CD4-positive, alpha-beta T cell (primary cell): ENCODE results near the gene MRPS7. TPM values are rescaled to one million over a fixed set of nuclear protein-coding genes. Genes with fewer than 3 reads are reported as not detected.

Source experiments
- ATAC-seq: fragments of 200-7000 bp; cut with Tn5 transposase; one replicate; pipeline ENCODE4 v1.10.0; 2022; ENCODE audit warnings: mild to moderate bottlenecking; ENCODE audit not compliant: poor library complexity
- CTCF ChIA-PET: fragments of 350-600 bp; sonication (Branson Sonifier 250); formaldehyde crosslinking; loops from one replicate; lab custom pipeline; 2021; ENCODE audit warnings: antibody characterized with exemption, inconsistent platforms; lab: Charles Lee
- POLR2A ChIA-PET: fragments of 350-600 bp; sonication (Branson Sonifier 250); formaldehyde crosslinking; loops from one replicate; lab custom pipeline; 2021; ENCODE audit warnings: antibody characterized with exemption, inconsistent platforms; lab: Charles Lee
- DNase-seq, 14 experiments: peaks; one replicate each; pipeline ENCODE4 v3.0.0-alpha.2; 2013 to 2020; ENCODE audit warnings: mixed read lengths in 2 of 14
- H3K27ac ChIP-seq, 2 donors: one replicate each; pipeline versions ENCODE4 v1.5.1 to v1.7.0; 2013; ENCODE audit warnings: low read length in 2 of 2, low read depth in 1 of 2, mild to moderate bottlenecking in 1 of 2
- H3K27me3 ChIP-seq, 2 experiments: 1 replicate in 1 of 2; 2 replicates in 1 of 2; pipeline versions ENCODE4 v1.6.1 to v1.7.0; 2013; ENCODE audit warnings: low read length in 2 of 2, control low read depth in 1 of 2, mild to moderate bottlenecking in 1 of 2, moderate library complexity in 1 of 2; ENCODE audit not compliant: insufficient read depth in 2 of 2, control insufficient read depth in 1 of 2
- H3K36me3 ChIP-seq: one replicate; pipeline ENCODE4 v1.6.1; 2013; ENCODE audit warnings: low read length, control low read depth; ENCODE audit not compliant: insufficient read depth
- H3K4me1 ChIP-seq: one replicate; pipeline ENCODE4 v1.6.1; 2013; ENCODE audit warnings: low read length, control low read depth; ENCODE audit not compliant: insufficient read depth
- H3K4me3 ChIP-seq: one replicate; pipeline ENCODE4 v1.5.1; 2013; ENCODE audit warnings: mild to moderate bottlenecking, low read length, moderate library complexity
- H3K9me3 ChIP-seq, 2 experiments: 1 replicate in 1 of 2; 2 replicates in 1 of 2; pipeline versions ENCODE4 v1.6.1 to v1.7.0; 2013; ENCODE audit warnings: low read length in 2 of 2, mild to moderate bottlenecking in 2 of 2, control low read depth in 1 of 2, moderate library complexity in 1 of 2; ENCODE audit not compliant: control insufficient read depth in 1 of 2, insufficient read depth in 1 of 2
- H3K27ac Mint-ChIP-seq: one replicate; pipeline ENCODE4 v1.8.0; 2020; ENCODE audit warnings: mixed read lengths
- H3K27me3 Mint-ChIP-seq: one replicate; pipeline ENCODE4 v1.8.0; 2021; ENCODE audit warnings: mixed read lengths
- H3K36me3 Mint-ChIP-seq: one replicate; pipeline ENCODE4 v1.8.0; 2021; ENCODE audit warnings: low read depth, mixed read lengths
- H3K4me1 Mint-ChIP-seq: one replicate; pipeline ENCODE4 v1.8.0; 2021; ENCODE audit warnings: low read depth, mixed read lengths
- H3K4me3 Mint-ChIP-seq: one replicate; pipeline ENCODE4 v1.8.0; 2020; ENCODE audit warnings: mild to moderate bottlenecking, mixed read lengths
- H3K9me3 Mint-ChIP-seq: one replicate; pipeline ENCODE4 v1.8.0; 2020; ENCODE audit warnings: mixed read lengths
- CTCF ChIP-seq: fragments of 200-600 bp; IDR thresholded peaks from one replicate; pipeline ENCODE4 v1.8.0; 2022; ENCODE audit warnings: antibody characterized with exemption, mild to moderate bottlenecking
- intact Hi-C, 2 experiments: fragments of 100-400 bp; cut with DNase I in 1 of 2; cut with micrococcal nuclease in 1 of 2; formaldehyde crosslinking; loops; one replicate each; pipeline versions ENCODE4 v1.15.1 to v1.9.0; 2023 to 2025; cut with DNase I, micrococcal nuclease
- total RNA-seq, 174 experiments: library from RNA in 2 of 174; stranded (reverse) in 2 of 174; gene quantifications; one replicate each; pipeline ENCODE4 v1.2.3 and lab custom pipeline; 2021 to 2026

The MRPS7 gene
- total RNA-seq, 2 experiments from 2014 or later: 33.2 to 35.2 TPM

- ChIA-PET CTCF (interaction anchor here (0.6 to 1.9 kb wide), 3 partner anchors 10 to 125 kb away, joined by 3 to 7 read pairs (median 3); no protein-coding TSS in a partner anchor), POLR2A (interaction anchor here (0.8 to 1.0 kb wide), 2 partner anchors 22 to 24 kb away, joined by 3 read pairs; partner anchors contain the start of gene GGA3)
- H3K36me3 ChIP-seq: peaks cover 90% of the 10 kb centered on the region
- H3K4me3 Mint-ChIP-seq: peak overlapping the region; percentile 12
- DNase-seq: peak; percentile 45 to 82 (median 54)
- peak overlapping the region in 1 of 2 donors; percentile 26 for H3K27ac ChIP-seq
- H3K27me3 Mint-ChIP-seq: no peaks in the 10 kb centered on the region
- H3K27me3 ChIP-seq: no peaks in the 10 kb centered on the region
- intact Hi-C loops: loop anchor here (1.0 kb wide), 2 partner anchors 124 to 174 kb away; no protein-coding TSS in a partner anchor
- H3K9me3 ChIP-seq: no peaks in the 10 kb centered on the region
- no peak overlapping the region for H3K4me3 ChIP-seq
- peaks cover 90% of the 10 kb centered on the region for H3K36me3 Mint-ChIP-seq
- ATAC-seq: peak; percentile 52
- H3K27ac Mint-ChIP-seq: peak overlapping the region; percentile 68
- peaks cover 18% of the 10 kb centered on the region for H3K4me1 Mint-ChIP-seq
- no peaks in the 10 kb centered on the region for H3K9me3 Mint-ChIP-seq
- peaks cover 47% of the 10 kb centered on the region for H3K4me1 ChIP-seq
- TF ChIP-seq CTCF: peak; percentile 71
These were observed 22.9 kb upstream of the MRPS7 start for GRCh38 chr17:75238684-75239191.

GRCh38 chr17:75239214-75239613 is 22.5 kb upstream of the MRPS7 start:
- ChIA-PET POLR2A (interaction anchor here (0.8 to 1.6 kb wide), 3 partner anchors 10 to 23 kb away, joined by 3 to 6 read pairs (median 3); partner anchors contain the start of gene GGA3), CTCF (interaction anchor here (0.6 to 1.9 kb wide), 3 partner anchors 10 to 125 kb away, joined by 3 to 7 read pairs (median 3); no protein-coding TSS in a partner anchor)
- H3K4me3 ChIP-seq: no peak overlapping the region
- peaks cover 23% of the 10 kb centered on the region for H3K4me1 Mint-ChIP-seq
- no peaks in the 10 kb centered on the region for H3K9me3 Mint-ChIP-seq
- H3K36me3 ChIP-seq: peaks cover 92% of the 10 kb centered on the region
- peaks cover 52% of the 10 kb centered on the region for H3K4me1 ChIP-seq
- H3K27me3 Mint-ChIP-seq: no peaks in the 10 kb centered on the region
- peaks cover 92% of the 10 kb centered on the region for H3K36me3 Mint-ChIP-seq
- DNase-seq: no peak
- TF ChIP-seq CTCF: no peak
- no peaks in the 10 kb centered on the region for H3K9me3 ChIP-seq
- ATAC-seq: no peak
- H3K27ac Mint-ChIP-seq: peak overlapping the region; percentile 68
- no peaks in the 10 kb centered on the region for H3K27me3 ChIP-seq
- H3K4me3 Mint-ChIP-seq: no peak overlapping the region
- H3K27ac ChIP-seq: peak overlapping the region in 1 of 2 donors; percentile 26
- intact Hi-C loops: no loop called here

- ChIA-PET POLR2A (interaction anchor here (0.8 to 1.6 kb wide), 3 partner anchors 9 to 126 kb away, joined by 3 to 6 read pairs (median 3); no protein-coding TSS in a partner anchor), CTCF (interaction anchor here (0.7 to 5.2 kb wide), 6 partner anchors 9 to 126 kb away, joined by 3 to 31 read pairs (median 6); partner anchors contain the start of genes GGA3, MIF4GD and MRPS7)
- no peaks in the 10 kb centered on the region for H3K27me3 ChIP-seq
- H3K4me1 ChIP-seq: peaks cover 59% of the 10 kb centered on the region
- no peaks in the 10 kb centered on the region for H3K27me3 Mint-ChIP-seq
- intact Hi-C loops: loop anchor here in 1 of 2 experiments (2.0 kb wide), 1 partner anchor 173 kb away; no protein-coding TSS in a partner anchor
- peak overlapping the region; percentile 61 for H3K27ac Mint-ChIP-seq
- H3K36me3 ChIP-seq: peaks cover 92% of the 10 kb centered on the region
- peaks cover 92% of the 10 kb centered on the region for H3K36me3 Mint-ChIP-seq
- H3K27ac ChIP-seq: no peak overlapping the region
- no peak for TF ChIP-seq CTCF
- no peak overlapping the region for H3K4me3 ChIP-seq
- H3K4me3 Mint-ChIP-seq: no peak overlapping the region
- no peak for ATAC-seq
- no peaks in the 10 kb centered on the region for H3K9me3 Mint-ChIP-seq
- H3K9me3 ChIP-seq: no peaks in the 10 kb centered on the region
- no peak for DNase-seq
- peaks cover 29% of the 10 kb centered on the region for H3K4me1 Mint-ChIP-seq
These were observed 21.8 kb upstream of the MRPS7 start for GRCh38 chr17:75239778-75240393.
